Hematopoietic multipotent progenitor cell treated with erythropoietin and hydrocortisone succinate and interleukin-3 and kit ligand, for 6 days (in vitro differentiated cells): ENCODE data around the gene PHF1.

Source experiments
- DNase-seq: peaks from one replicate; pipeline ENCODE4 v3.0.0-alpha.2; 2015

Gene PHF1

DNA sequence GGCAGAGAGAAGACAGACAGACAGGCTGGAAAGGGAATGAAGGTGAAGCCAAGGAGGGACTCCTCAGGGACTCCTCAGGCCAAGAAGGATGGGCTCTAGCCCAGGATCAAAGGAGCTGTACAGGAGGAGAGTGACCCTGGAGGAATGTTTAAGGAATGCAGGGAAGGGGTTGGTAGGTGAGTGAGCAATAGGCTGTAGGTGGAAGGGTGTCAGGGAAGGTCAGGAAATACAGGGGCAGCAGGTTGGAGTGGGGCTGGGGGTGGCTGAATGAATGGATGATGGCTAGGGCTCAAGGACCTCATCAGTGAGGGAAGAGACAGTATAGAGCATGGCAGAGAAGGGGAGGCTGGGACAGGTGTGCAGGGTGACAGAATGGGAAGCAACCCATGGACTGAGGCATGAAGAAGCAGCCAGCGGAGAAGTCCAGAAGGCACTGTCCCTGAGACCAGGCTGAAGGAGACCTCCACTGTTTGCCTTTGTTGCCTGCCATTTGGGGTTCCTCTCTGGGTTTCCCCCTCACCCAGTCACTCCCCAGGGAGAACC is 22.3 kb downstream of the PHF1 start:
- no peak for DNase-seq

DNA sequence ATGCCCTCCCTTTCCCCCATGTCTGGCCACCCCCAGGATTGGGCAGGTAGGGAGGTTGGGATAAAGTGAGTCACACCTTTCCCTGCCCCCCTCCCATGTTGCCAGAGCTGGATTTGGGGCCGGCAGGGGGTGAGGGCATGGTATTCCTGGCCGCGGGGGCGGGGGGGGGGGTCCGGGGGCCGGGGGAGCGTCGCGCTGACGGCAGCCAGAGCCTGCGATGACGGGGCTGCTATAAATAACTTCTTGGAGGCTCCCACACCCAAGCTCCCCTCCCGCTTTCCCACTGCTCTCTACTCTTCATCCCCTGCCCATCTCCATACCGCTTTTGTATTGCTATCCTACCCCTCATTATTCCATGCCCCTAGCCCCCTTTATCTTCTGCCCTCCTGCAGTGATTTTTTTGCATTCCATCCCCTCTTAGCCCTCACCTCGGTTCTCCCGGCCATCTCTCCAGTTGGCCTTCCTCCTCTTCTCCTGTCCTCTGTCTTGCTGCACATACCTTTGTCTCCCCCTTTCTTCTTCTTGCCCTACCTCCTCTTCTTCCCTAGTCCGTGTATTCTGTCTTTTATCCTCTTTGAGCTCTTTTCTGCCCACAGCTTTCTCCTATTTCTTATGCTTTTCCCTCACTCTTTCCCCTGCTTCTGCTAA is 22.9 kb downstream of the PHF1 start:
- no peak for DNase-seq

DNA sequence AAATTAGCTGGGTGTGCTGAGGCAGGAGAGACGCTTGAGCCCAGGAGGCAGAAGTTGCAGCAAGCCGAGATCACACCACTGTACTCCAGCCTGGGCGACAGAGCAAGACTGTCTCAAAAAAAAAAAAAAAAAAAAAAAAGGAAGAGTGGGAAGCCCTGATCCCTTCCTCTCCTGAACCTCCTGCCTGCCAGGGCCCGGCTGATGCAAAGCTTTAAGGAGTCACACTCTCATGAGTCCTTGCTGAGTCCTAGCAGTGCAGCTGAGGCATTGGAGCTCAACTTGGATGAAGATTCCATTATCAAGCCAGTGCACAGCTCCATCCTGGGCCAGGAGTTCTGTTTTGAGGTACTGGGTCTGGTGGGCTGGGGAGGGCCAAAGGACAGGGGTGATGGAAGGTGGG is 24.1 kb downstream of the PHF1 start:
- DNase-seq: no peak

DNA sequence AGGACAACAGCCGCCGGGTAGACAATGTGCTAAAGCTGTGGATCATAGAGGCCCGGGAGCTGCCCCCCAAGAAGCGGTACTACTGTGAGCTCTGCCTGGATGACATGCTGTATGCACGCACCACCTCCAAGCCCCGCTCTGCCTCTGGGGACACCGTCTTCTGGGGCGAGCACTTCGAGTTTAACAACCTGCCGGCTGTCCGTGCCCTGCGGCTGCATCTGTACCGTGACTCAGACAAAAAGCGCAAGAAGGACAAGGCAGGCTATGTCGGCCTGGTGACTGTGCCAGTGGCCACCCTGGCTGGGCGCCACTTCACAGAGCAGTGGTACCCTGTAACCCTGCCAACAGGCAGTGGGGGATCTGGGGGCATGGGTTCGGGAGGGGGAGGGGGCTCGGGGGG is 26.9 kb downstream of the PHF1 start:
- no peak for DNase-seq

DNA sequence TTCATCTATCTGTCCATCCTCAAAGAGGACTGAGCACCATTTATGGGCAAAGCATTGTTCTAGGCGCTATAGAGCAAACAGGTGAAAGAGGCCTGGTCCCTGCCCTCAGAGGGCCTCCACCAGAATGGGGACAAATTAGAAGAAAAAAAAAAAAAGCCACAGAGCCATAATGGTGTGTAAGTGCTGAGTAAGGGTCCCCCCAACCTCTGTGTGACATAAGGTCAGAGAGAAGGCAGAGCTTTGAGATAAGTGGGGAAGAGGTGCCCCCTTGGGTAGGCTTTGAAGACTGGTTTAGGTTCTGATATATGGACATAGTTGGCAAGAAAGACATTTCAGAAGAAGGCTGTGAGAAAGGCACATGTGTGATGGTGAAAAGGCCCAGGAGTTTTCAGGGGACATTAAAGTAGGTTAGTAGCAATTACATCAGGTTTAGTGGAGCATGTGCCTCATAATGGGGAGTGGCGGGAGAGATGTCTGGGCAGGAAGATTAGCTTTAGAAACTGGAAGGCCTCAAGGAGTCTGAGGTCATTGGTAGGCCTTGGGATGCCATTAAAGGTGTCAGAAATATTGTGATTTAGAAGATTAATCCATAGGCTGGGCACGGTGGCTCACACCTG is 28.3 kb downstream of the PHF1 start:
- DNase-seq: no peak

DNA sequence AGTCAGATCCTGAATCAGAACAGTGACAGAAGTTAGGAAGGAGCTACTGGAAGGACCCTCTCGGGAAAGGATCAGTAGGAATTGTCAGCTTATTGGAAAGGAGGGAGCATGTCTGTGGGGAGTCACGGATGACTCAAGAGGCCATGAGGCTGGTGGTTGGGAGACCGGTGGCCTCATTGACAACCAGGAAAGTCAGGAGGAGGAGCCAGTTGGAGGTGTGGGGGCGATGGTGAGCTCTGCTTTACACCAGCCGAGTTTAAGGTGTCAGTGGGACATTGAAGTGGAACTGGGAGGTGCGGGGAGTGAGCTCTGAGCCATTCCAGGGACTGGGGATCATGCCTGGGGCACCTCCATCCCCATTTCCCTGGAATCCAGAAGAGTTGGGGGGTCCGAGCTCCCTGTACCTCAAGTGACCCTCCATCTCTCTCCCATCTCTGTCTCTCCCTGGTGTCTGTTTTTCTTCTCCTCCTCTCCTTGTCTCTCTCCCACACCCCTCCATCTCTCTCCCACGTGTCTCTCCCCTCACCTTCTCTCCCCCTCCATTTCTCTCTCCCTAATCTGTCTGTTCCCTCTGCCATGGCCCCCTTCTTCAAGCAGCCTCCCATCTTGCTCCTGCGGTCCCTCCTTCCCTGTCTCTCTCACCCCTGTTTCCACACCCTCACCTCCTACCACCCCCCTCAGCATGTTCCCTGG is 29.3 kb downstream of the PHF1 start:
- no peak for DNase-seq

DNA sequence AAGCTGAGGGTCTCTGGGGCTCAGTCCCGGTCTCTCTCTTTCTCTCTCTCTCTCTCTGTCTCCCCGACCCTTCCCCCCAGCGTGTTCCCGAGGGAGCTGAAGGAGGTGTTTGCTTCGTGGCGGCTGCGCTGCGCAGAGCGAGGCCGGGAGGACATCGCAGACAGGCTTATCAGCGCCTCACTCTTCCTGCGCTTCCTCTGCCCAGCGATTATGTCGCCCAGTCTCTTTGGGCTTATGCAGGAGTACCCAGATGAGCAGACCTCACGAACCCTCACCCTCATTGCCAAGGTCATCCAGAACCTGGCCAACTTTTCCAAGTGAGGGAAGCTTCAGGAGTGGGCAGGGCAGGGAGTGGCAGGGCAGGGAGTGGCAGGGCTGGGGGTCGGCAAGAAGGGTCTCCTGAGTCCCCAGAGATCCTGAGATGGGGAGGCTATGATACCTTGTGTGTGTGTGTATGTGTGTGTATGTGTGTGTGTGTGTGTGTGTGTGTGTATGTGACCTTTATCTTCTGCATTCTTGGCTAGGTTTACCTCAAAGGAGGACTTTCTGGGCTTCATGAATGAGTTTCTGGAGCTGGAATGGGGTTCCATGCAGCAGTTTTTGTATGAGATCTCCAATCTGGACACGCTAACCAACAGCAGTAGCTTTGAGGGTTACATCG is 30.0 kb downstream of the PHF1 start:
- no peak for DNase-seq

DNA sequence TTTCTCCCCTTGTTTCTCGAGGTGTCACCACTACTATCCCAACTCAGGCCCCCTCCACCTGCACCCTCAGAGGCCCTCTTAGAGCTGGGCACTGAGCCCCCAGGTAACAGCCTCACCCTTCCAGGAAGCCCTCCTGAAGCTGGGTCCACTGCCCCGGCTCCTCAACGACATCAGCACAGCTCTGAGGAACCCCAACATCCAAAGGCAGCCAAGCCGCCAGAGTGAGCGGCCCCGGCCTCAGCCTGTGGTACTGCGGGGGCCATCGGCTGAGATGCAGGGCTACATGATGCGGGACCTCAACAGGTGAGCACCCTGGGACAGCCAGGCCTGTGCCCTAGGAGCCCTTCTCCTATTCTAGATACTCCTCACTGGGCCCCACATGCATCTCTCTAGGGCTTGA is 30.6 kb downstream of the PHF1 start:
- no peak for DNase-seq

DNA sequence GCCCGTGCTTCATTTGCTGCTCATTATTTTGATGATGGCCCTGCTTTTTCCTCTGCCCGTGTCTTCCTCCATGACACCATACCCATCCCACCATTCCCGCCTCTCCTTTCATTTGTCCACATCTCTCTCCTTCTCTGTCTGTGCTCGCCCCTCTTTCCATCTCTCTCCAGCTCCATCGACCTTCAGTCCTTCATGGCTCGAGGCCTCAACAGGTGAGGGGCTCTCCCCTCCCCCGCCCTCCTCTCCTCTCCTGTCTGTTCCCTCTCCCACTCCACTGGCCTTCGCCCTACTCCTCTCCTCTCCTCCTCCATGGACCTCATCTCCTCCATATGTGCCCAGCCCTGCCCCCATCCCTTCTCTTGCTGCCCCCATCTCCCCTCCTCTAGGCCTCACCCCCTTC is 31.5 kb downstream of the PHF1 start:
- DNase-seq: no peak

DNA sequence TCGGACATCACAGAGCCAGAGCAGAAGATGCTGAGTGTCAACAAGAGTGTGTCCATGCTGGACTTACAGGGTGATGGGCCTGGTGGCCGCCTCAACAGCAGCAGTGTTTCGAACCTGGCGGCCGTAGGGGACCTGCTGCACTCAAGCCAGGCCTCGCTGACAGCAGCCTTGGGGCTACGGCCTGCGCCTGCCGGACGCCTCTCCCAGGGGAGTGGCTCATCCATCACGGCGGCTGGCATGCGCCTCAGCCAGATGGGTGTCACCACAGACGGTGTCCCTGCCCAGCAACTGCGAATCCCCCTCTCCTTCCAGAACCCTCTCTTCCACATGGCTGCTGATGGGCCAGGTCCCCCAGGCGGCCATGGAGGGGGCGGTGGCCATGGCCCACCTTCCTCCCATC is 32.2 kb downstream of the PHF1 start:
- no peak for DNase-seq

DNA sequence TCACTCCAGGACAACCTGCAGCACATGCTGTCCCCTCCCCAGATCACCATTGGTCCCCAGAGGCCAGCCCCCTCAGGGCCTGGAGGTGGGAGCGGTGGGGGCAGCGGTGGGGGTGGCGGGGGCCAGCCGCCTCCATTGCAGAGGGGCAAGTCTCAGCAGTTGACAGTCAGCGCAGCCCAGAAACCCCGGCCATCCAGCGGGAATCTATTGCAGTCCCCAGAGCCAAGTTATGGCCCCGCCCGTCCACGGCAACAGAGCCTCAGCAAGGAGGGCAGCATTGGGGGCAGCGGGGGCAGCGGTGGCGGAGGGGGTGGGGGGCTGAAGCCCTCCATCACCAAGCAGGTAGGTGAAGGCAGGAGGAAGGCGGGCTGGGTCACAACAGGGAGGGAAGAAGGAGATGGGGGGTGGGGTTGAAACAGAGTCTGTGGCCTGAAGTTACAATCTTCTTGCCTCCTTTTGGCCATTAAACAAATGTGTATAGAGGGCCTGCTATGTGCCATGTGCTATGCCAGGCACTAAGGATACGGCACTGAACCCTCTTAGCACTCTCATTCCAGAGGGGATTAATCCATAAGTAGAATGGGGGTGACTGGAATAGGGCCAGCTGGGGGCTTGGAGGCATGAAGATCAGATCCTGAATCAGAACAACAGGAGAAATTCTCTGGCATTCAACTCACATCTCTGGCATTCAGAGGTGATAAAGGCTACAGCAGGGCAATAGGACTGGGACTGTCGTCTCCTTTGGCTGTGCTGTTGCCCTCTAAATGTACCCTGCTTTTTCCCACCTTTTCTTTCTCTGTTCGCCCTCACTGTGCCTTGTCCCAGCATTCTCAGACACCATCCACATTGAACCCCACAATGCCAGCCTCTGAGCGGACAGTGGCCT is 33.0 kb downstream of the PHF1 start:
- no peak for DNase-seq

DNA sequence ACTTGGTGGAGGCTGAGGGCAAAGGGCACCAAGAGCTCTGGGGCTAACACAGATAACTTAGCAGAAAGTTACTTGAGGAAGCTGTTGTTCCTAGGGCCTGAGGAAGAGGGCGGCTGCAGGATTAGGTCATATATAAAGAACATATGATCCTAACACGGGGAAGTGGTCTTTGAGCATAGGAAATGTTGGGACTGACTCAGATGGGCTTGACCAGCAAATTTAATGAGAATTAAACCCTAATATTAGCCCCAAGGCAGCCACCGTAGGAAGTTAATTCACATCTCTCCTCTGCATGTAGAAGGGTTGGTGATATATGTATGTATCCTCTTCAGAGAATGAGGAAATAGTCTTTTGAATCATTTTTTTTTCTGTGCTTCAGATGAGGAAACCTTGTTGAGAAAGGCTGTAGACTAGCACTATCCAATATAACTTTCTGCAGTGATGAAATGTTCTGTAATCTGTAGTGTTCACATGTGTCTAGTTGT is 34.3 kb downstream of the PHF1 start:
- peak; percentile 50 for DNase-seq

DNA sequence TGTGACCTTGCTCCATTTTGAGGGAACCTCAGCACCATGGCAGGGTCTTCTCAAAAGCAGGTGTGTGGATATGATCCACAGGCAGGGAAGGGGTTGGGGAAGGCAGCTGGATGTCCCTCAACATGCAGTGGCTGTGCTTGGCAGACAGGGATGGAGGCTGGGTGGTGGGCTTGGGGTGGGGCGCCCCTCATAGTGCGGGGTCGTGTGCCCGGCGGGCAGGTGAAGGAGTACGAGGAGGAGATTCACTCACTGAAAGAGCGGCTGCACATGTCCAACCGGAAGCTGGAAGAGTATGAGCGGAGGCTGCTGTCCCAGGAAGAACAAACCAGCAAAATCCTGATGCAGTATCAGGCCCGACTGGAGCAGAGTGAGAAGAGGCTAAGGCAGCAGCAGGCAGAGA is 35.5 kb downstream of the PHF1 start:
- no peak for DNase-seq

DNA sequence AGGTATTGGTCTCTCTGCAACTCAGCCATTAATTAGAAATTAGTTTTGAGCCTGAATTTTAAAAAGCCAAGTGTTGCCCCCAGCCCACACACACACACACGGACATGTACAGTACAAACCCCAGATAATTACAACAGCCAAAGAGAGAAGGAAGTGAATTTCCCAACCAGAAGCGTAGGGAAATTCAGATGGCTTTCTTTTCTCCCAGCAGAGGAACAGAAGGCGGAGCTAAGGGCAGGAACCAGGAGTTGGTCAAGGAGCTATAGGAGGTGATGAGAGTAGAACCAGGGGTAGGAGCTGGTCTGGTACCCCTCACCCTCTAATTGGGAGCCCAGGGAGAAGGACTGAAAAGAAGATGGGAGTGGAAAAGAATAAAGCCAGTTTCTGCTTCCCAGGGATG is 39.6 kb downstream of the PHF1 start:
- no peak for DNase-seq

DNA sequence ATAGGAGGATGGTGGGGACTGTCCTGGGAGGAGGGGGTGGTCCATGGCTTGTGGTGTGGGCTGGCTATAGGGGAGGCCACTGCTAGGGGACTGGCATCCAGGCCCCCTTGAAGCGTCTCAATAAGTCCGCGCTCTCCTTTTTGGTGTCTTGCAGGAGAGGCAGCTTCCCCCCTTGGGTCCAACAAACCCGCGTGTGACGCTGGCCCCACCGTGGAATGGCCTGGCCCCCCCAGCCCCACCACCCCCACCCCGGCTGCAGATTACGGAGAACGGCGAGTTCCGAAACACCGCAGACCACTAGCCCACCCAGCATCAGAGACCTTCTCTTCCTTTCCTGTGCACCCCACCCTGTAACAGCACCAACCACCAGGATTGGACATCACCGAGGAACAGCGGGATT is 40.8 kb downstream of the PHF1 start:
- no peak for DNase-seq

DNA sequence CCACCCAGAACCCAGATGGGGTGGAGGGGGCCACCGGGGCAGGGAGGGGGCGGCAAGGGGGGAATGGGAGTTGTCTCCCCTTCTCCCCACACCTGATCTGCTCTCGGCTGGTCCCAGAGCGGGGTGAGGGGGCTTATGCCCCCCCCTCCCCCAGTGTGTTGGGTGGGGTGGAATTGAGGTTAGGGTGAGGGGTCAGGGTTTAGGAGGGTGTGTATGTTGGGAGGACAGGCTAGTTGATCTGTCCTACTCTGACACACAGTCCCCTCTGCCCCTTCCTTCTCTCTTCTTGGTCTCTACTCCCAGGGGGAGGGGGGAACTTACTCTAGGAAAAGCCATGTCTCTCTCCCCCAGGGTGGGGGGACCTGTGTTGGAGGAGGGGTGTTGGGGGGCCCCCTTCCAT is 41.7 kb downstream of the PHF1 start:
- DNase-seq: no peak

DNA sequence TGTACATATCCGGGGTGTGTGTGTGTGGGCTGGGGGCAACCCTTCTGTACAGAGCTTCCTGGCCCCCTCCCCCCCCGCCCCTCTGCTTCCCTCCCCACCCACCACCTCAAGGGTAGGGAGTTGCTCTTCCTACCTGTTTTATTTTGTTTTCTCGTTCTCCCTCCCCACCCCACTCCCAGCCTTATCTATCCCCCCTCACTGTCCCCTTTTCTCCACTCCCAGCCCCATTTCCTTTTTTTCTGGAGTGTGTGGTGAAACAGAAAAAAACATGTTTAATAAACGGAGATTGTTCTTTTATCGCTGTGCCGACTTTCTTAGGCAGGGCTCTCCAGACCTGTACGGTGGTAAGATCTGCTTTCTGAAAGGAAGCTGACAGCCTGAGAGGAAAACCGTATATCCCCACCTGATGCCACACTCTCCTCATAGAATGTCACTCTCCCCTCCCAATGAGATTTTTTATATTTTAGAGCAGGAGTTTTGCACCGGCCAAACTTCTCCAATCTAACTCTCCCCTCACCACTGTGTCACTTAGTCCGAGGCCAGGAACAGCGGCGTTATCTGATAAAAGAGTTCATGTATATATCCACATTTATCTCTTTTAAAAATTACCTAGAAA is 42.7 kb downstream of the PHF1 start:
- DNase-seq: peak; percentile 47

DNA sequence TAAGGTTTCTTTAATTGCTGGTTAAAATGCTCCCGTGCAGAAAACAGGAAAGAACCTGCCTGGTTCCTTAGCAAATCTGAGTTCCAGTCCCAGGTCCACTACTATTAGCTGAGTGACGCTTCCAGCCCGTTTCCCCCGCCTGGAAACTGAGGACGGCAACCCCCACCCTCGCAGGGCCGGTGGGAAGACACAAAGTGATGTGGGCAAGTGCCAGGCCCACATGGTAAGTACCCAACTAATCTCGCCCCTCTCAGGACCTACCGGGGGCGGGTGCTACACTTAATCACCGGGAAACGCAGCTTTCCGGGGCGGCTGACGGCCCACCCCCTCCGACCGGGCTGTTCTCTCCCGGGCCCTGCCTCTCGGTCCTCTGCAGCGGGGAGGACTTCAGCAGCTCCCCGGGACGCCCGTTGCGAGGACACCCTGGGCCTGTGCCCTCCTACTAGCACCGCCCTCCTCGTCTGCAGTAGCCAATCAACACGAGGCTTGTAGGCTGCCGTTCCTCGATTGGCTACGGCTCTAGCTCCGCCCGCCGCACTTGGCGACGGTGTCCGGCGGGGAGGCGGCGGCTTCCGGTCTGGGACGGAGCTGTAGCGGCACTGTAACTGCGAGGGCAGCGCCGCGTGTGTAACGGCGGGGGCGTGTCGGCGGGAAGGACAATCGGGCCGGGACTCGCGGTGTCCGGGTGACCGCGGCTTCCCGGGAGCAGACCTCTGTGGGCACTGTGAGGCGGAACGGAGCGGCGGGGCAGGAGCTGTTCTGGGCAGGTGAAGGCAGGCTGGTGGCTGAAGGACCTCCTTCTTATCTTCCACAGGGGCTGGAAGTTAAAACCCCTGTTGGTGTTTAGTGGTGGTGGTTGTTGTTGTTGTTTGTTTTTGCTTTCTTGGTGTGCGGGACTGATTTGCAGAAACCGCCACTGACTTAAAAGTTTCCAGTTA is 43.5 kb downstream of the PHF1 start, which contains the start of gene ZBTB9:
Gene ZBTB9 (plus strand): TSS at position 568 of the 938 bp plus-strand sequence. CDS start 525 bp downstream, outside the sequence.
- peak; percentile 98 for DNase-seq

DNA sequence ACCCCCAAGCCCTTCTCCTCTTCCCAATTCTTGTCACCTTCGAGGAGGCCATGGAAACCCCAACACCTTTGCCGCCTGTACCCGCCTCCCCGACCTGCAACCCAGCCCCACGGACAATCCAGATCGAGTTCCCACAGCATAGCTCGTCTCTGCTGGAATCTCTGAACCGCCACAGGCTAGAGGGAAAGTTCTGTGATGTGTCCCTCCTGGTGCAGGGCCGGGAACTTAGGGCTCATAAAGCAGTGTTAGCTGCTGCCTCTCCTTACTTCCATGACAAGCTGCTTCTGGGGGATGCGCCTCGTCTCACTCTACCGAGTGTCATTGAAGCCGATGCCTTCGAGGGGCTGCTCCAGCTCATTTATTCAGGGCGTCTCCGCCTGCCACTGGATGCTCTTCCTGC is 44.2 kb downstream of the PHF1 start:
- DNase-seq: no peak

DNA sequence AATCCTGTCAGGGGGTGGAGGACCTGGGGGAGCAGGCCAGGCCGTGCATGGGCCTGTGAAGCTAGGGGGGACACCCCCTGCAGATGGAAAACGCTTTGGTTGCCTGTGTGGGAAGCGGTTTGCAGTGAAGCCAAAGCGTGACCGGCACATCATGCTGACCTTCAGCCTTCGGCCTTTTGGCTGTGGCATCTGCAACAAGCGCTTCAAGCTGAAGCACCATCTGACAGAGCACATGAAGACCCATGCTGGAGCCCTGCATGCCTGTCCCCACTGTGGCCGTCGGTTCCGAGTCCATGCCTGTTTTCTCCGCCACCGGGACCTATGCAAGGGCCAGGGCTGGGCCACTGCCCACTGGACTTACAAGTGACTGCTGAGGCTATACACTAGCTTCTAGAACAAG is 45.3 kb downstream of the PHF1 start:
- DNase-seq: no peak

DNA sequence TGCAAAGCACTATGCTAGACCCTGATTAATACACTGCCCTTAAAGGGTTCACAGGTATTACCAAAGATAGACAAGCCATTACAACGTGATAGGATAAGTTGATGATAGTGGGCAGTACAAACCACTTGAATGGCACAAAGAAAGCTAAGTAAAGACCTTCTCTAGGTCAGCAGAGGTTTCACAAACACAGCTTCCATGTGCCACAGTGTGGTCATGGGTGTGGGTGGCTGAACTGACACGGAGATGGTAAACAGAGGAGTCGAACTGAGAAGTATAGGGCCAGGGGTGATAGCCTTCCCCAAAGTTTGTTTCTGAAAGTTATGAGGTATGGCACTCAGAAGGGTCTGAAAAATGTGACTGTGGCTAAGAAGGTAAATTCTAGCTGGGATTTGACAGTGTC is 47.9 kb downstream of the PHF1 start:
- DNase-seq: no peak
